Small intestine (tissue), 7 donors: ENCODE results near the gene CCBE1. TPM values are rescaled to one million over a fixed set of nuclear protein-coding genes. Genes with fewer than 3 reads are reported as not detected.
"Not testable (repeated sequence)": the region's sequence is repeated elsewhere in the genome, so short reads cannot be mapped to it uniquely, and the experiment has no call there.

Experiments
- DNase-seq, 2 donors: peaks; one replicate each; pipeline versions ENCODE4 v3.0.0 to v3.0.0-alpha.2; 2013
- FAIRE-seq: peaks from 2 replicates; lab custom pipeline; 2012; peaks lifted over from hg19 to GRCh38; lab: Jason Lieb, UNC
- H3K27ac ChIP-seq, 3 donors: one replicate each; pipeline ENCODE4 v1.5.1; 2013; ENCODE audit warnings: low read length in 2 of 3, mild to moderate bottlenecking in 2 of 3, control low read depth in 1 of 3, inconsistent platforms in 1 of 3, low read depth in 1 of 3, moderate library complexity in 1 of 3
- H3K27me3 ChIP-seq, 3 donors: one replicate each; pipeline ENCODE4 v1.6.1; 2013; ENCODE audit warnings: low read length in 3 of 3, inconsistent platforms in 1 of 3; ENCODE audit not compliant: control insufficient read depth in 3 of 3, insufficient read depth in 3 of 3
- H3K36me3 ChIP-seq, 3 donors: one replicate each; pipeline ENCODE4 v1.6.1; 2013; ENCODE audit warnings: low read length in 3 of 3, inconsistent platforms in 1 of 3, low read depth in 1 of 3, mild to moderate bottlenecking in 1 of 3, moderate library complexity in 1 of 3; ENCODE audit not compliant: control insufficient read depth in 3 of 3, insufficient read depth in 2 of 3
- H3K4me1 ChIP-seq, 3 donors: one replicate each; pipeline ENCODE4 v1.6.1; 2013; ENCODE audit warnings: low read length in 2 of 3, inconsistent platforms in 1 of 3, low read depth in 1 of 3, mild to moderate bottlenecking in 1 of 3, moderate library complexity in 1 of 3; ENCODE audit not compliant: control insufficient read depth in 3 of 3, insufficient read depth in 2 of 3
- H3K4me3 ChIP-seq, 3 donors: one replicate each; pipeline ENCODE4 v1.5.1; 2013; ENCODE audit warnings: low read length in 3 of 3, control low read depth in 1 of 3, inconsistent platforms in 1 of 3, low read depth in 1 of 3, mild to moderate bottlenecking in 1 of 3, moderate library complexity in 1 of 3
- H3K9me3 ChIP-seq, 2 donors: one replicate each; pipeline ENCODE4 v1.6.1; 2013; ENCODE audit warnings: low read depth in 1 of 2, low read length in 1 of 2; ENCODE audit not compliant: control insufficient read depth in 2 of 2, insufficient read depth in 1 of 2
- WGBS, 3 donors: extraction: QIAGEN DNeasy Blood & Tissue Kit; methylation state at CpG; one replicate each; pipeline ENCODE4 v1.1.7; 2013; 5-methylcytosine and 5-hydroxymethylcytosine counted together
- polyA plus RNA-seq, 4 donors: library from polyadenylated mRNA; stranded (reverse) in 3 of 4; unstranded in 1 of 4; fragments of 200-250 nt in 3 of 4; fragments of 120-200 nt in 1 of 4; gene quantifications; one replicate each; pipeline versions ENCODE4 v1.2.1 to v1.2.3, GENCODE V29; 2013
- donor health status: healthy with polysubstance abuse.
- donor health status: control.
- donor health status: control.
- donor health status: Bipolar disorder and iron deficiency.
- donor health status: healthy.

The CCBE1 gene
- polyA plus RNA-seq, 4 donors = 0.27 to 1.3 (median 0.54) TPM; not detected in 1

- no peak overlapping the region for H3K4me3 ChIP-seq
- DNase-seq (no peak), FAIRE-seq (no peak)
- H3K27ac ChIP-seq = no peak overlapping the region
- no peaks in the 10 kb centered on the region for H3K9me3 ChIP-seq
- H3K36me3 ChIP-seq = no peaks in the 10 kb centered on the region
- no peaks in the 10 kb centered on the region for H3K4me1 ChIP-seq
- H3K27me3 ChIP-seq = peaks cover 0 to 9% (median 0%) of the 10 kb centered on the region in 3 donors
- 85 to 96% (median 89%) methylated on average over 2 of the region's 2 CpGs for WGBS, 3 donors
These were observed 24.0 kb upstream of the CCBE1 start for GRCh38 chr18:59721211-59721610.

- no peak overlapping the region for H3K4me3 ChIP-seq
- FAIRE-seq = no peak
- WGBS, 3 donors = 64 to 72% (median 65%) methylated on average over 3 of the region's 3 CpGs
These were observed 22.4 kb upstream of the CCBE1 start for GRCh38 chr18:59719544-59720181.

GRCh38 chr18:59718464-59719157, 21.4 kb upstream of the CCBE1 start:
- no peak overlapping the region for H3K27ac ChIP-seq
- 59 to 73% (median 66%) methylated on average over 7 of the region's 7 CpGs for WGBS, 3 donors
- no peaks in the 10 kb centered on the region for H3K4me1 ChIP-seq
- peaks cover 0 to 9% (median 0%) of the 10 kb centered on the region in 3 donors for H3K27me3 ChIP-seq
- no peaks in the 10 kb centered on the region for H3K36me3 ChIP-seq
- H3K9me3 ChIP-seq = no peaks in the 10 kb centered on the region
- H3K4me3 ChIP-seq = no peak overlapping the region
- no peak for DNase-seq
- no peak for FAIRE-seq

More at GRCh38 chr18:59719544-59720181, 22.4 kb upstream of the CCBE1 start:
- Histone ChIP-seq H3K4me1 (no peaks in the 10 kb centered on the region), H3K27ac (no peak overlapping the region), H3K36me3 (no peaks in the 10 kb centered on the region), H3K27me3 (peaks cover 0 to 9% (median 0%) of the 10 kb centered on the region in 3 donors), H3K9me3 (no peaks in the 10 kb centered on the region)
- no peak for DNase-seq

GRCh38 chr18:59718108-59718463, 20.9 kb upstream of the CCBE1 start:
- 21 to 61% (median 60%) methylated on average over 3 of the region's 3 CpGs for WGBS, 3 donors
- FAIRE-seq = no peak
- Histone ChIP-seq H3K36me3 (no peaks in the 10 kb centered on the region), H3K27ac (no peak overlapping the region), H3K9me3 (no peaks in the 10 kb centered on the region), H3K4me1 (no peaks in the 10 kb centered on the region), H3K4me3 (no peak overlapping the region), H3K27me3 (peaks cover 0 to 9% (median 0%) of the 10 kb centered on the region in 3 donors)
- no peak for DNase-seq

- peaks cover 0 to 9% (median 0%) of the 10 kb centered on the region in 3 donors for H3K27me3 ChIP-seq
- 69 to 81% (median 78%) methylated on average over 2 of the region's 2 CpGs for WGBS, 3 donors
- no peak for FAIRE-seq
These were observed 20.1 kb upstream of the CCBE1 start for GRCh38 chr18:59717291-59717690.

GRCh38 chr18:59715966-59716369, 18.7 kb upstream of the CCBE1 start:
- Histone ChIP-seq H3K27me3 (peaks cover 0 to 9% (median 2%) of the 10 kb centered on the region in 3 donors), H3K36me3 (no peaks in the 10 kb centered on the region), H3K4me3 (no peak overlapping the region), H3K9me3 (no peaks in the 10 kb centered on the region), H3K4me1 (no peaks in the 10 kb centered on the region), H3K27ac (no peak overlapping the region)
- FAIRE-seq (no peak), DNase-seq (no peak)
- WGBS, 3 donors = 39 to 49% (median 46%) methylated on average over 2 of the region's 2 CpGs

More at GRCh38 chr18:59717291-59717690, 20.1 kb upstream of the CCBE1 start:
- H3K9me3 ChIP-seq = no peaks in the 10 kb centered on the region
- no peaks in the 10 kb centered on the region for H3K4me1 ChIP-seq
- H3K4me3 ChIP-seq = no peak overlapping the region
- DNase-seq = no peak
- H3K27ac ChIP-seq = no peak overlapping the region
- H3K36me3 ChIP-seq = no peaks in the 10 kb centered on the region

- H3K36me3 ChIP-seq = no peaks in the 10 kb centered on the region
- no peak overlapping the region for H3K4me3 ChIP-seq
- no peak overlapping the region for H3K27ac ChIP-seq
- DNase-seq = no peak
- peaks cover 0 to 11% (median 2%) of the 10 kb centered on the region in 3 donors for H3K27me3 ChIP-seq
- 85 to 88% (median 86%) methylated on average over 7 of the region's 7 CpGs for WGBS, 3 donors
- no peak for FAIRE-seq
- H3K9me3 ChIP-seq = no peaks in the 10 kb centered on the region
- no peaks in the 10 kb centered on the region for H3K4me1 ChIP-seq
These were observed 18.2 kb upstream of the CCBE1 start for GRCh38 chr18:59715445-59715844.

- H3K27me3 ChIP-seq, DNase-seq, H3K4me3 ChIP-seq, H3K36me3 ChIP-seq, H3K27ac ChIP-seq, FAIRE-seq, H3K9me3 ChIP-seq, H3K4me1 ChIP-seq: not testable (repeated sequence)
- 94 to 97% (median 96%) methylated on average over 14 to 28 of the region's 28 CpGs for WGBS, 3 donors
These were observed 16.9 kb upstream of the CCBE1 start for GRCh38 chr18:59714096-59714495.
